Aorta (tissue), 5 donors: ENCODE measurements around the gene WIPF2. TPM values are rescaled to one million over a fixed set of nuclear protein-coding genes. Genes with fewer than 3 reads are reported as not detected.

Experiments used
- ATAC-seq: fragments of 200-7000 bp; cut with Tn5 transposase; one replicate; pipeline ENCODE4 v1.9.1; 2022; ENCODE audit warnings: moderate library complexity; ENCODE audit not compliant: low FRiP score
- DNase-seq, 2 donors: peaks; one replicate each; pipeline ENCODE4 v3.0.0-alpha.2; 2020
- H3K27ac ChIP-seq, 2 donors: one replicate each; pipeline ENCODE4 v1.5.1; 2013; ENCODE audit warnings: low read length in 2 of 2, mild to moderate bottlenecking in 2 of 2, moderate library complexity in 2 of 2, control low read depth in 1 of 2, inconsistent platforms in 1 of 2, low read depth in 1 of 2
- H3K27me3 ChIP-seq, 2 donors: one replicate each; pipeline ENCODE4 v1.6.1; 2013; ENCODE audit warnings: control low read depth in 1 of 2, low read length in 1 of 2, mild to moderate bottlenecking in 1 of 2, moderate library complexity in 1 of 2; ENCODE audit not compliant: insufficient read depth in 2 of 2, control insufficient read depth in 1 of 2
- H3K36me3 ChIP-seq, 2 donors: one replicate each; pipeline ENCODE4 v1.6.1; 2013; ENCODE audit warnings: control low read depth in 1 of 2, low read length in 1 of 2, mild to moderate bottlenecking in 1 of 2; ENCODE audit not compliant: insufficient read depth in 2 of 2, control insufficient read depth in 1 of 2
- H3K4me1 ChIP-seq, 2 donors: one replicate each; pipeline ENCODE4 v1.6.1; 2013; ENCODE audit warnings: low read length in 2 of 2, control low read depth in 1 of 2, mild to moderate bottlenecking in 1 of 2, moderate library complexity in 1 of 2; ENCODE audit not compliant: insufficient read depth in 2 of 2, control insufficient read depth in 1 of 2
- H3K4me3 ChIP-seq, 2 donors: one replicate each; pipeline ENCODE4 v1.5.1; 2013; ENCODE audit warnings: low read length in 2 of 2, control low read depth in 1 of 2, mild to moderate bottlenecking in 1 of 2
- H3K9me3 ChIP-seq: one replicate; pipeline ENCODE4 v1.6.1; 2013; ENCODE audit warnings: mild to moderate bottlenecking, low read length; ENCODE audit not compliant: control insufficient read depth
- WGBS, 2 donors: extraction: QIAGEN DNeasy Blood & Tissue Kit; methylation state at CpG; one replicate each; pipeline ENCODE4 v1.1.7; 2013; 5-methylcytosine and 5-hydroxymethylcytosine counted together
- intact Hi-C, 2 donors: fragments of 100-400 bp; cut with DNase I; formaldehyde crosslinking; loops; one replicate each; pipeline versions ENCODE4 v1.14.2 to v1.15.0; 2022
- polyA plus RNA-seq, 2 donors: library from polyadenylated mRNA; stranded (reverse); fragments of 200-250 nt; gene quantifications; one replicate each; pipeline ENCODE4 v1.2.3, GENCODE V29; 2013
- total RNA-seq, 2 donors: library from RNA; stranded (reverse); fragmentation: NEBNext Ultra II Directional; extraction: Animal tissue kit (Norgen Biotek cat#: 25700); gene quantifications; one replicate each; pipeline ENCODE4 v1.2.1, GENCODE V29; 2021
- donor health status: healthy with polysubstance abuse.
- donor health status: Bipolar disorder and iron deficiency.
- donor health status: DM: no; HTN: no; CAD: no.
- donor health status: DM: no; HTN: no; CAD: no.
- donor health status: DM: yes; HTN: yes; CAD: no.

The WIPF2 gene
- total and polyA plus RNA-seq, 4 donors, result 6.3 to 28.6 (median 18.4) TPM

GRCh38 chr17:40259505-40259904, 40.4 kb downstream of the WIPF2 start:
- no peak overlapping the region for H3K4me3 ChIP-seq
- ATAC-seq, result no peak
- DNase-seq, result no peak
- H3K36me3 ChIP-seq, result peaks cover 0 to 1% of the 10 kb centered on the region in 2 donors
- no peaks in the 10 kb centered on the region for H3K9me3 ChIP-seq
- 92 to 96% methylated on average over 2 of the region's 2 CpGs for whole genome bisulfite sequencing, 2 donors
- no peaks in the 10 kb centered on the region for H3K27me3 ChIP-seq
- no peak overlapping the region for H3K27ac ChIP-seq
- intact Hi-C loops, result no loop called here
- H3K4me1 ChIP-seq, result no peaks in the 10 kb centered on the region

GRCh38 chr17:40260528-40260927, 41.4 kb downstream of the WIPF2 start:
- Histone ChIP-seq H3K4me3 (no peak overlapping the region), H3K27me3 (no peaks in the 10 kb centered on the region), H3K36me3 (peaks cover 1 to 5% of the 10 kb centered on the region in 2 donors), H3K27ac (no peak overlapping the region), H3K4me1 (no peaks in the 10 kb centered on the region), H3K9me3 (no peaks in the 10 kb centered on the region)
- ATAC-seq (peak; percentile 46), DNase-seq (no peak)
- intact Hi-C loops, result no loop called here
- 51 to 53% methylated on average over 7 of the region's 7 CpGs for WGBS, 2 donors

DNA sequence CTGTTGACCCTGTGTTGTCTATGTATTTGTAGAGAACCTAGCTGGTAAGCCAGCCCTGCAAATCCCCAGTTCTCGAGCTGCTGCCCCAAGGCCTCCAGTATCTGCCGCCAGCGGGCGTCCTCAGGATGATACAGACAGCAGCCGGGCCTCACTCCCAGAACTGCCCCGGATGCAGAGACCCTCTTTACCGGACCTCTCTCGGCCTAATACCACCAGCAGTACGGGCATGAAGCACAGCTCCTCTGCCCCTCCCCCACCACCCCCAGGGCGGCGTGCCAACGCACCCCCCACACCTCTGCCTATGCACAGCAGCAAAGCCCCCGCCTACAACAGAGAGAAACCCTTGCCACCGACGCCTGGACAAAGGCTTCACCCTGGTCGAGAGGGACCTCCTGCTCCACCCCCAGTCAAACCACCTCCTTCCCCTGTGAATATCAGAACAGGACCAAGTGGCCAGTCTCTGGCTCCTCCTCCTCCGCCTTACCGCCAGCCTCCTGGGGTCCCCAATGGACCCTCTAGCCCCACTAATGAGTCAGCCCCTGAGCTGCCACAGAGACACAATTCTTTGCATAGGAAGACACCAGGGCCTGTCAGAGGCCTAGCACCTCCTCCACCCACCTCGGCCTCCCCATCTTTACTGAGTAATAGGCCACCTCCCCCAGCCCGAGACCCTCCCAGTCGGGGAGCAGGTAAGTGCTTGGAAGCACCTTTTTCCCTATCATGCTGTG, 45.5 kb downstream of the WIPF2 start:
- ATAC-seq, result no peak
- Histone ChIP-seq H3K27me3 (no peaks in the 10 kb centered on the region), H3K9me3 (no peaks in the 10 kb centered on the region), H3K27ac (no peak overlapping the region), H3K36me3 (peaks cover 5 to 6% of the 10 kb centered on the region in 2 donors), H3K4me1 (no peaks in the 10 kb centered on the region), H3K4me3 (no peak overlapping the region)
- intact Hi-C loops, result no loop called here
- DNase-seq, result no peak
- WGBS, 2 donors, result 78 to 80% methylated on average over 21 of the region's 21 CpGs

DNA sequence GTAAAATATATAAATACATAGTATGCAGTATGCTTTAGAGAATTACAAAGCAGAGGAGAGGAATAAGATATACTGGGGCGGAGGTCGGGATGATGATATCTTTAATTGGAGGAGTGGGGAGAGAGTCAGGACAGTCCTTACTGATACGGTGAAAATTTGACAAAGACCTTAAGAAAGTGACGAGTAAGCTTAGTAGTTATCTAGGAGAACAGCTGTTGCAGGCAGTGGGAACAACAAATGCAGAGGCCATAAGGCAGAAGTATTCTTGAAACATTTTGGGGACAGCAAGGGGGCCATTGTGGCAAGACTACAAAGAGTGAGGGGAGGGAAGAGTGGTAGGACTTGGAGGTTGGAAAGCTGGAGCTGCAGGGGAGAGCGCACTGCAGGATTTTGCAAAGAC, 46.2 kb downstream of the WIPF2 start:
- H3K27me3 ChIP-seq, result no peaks in the 10 kb centered on the region
- H3K9me3 ChIP-seq, result no peaks in the 10 kb centered on the region
- H3K36me3 ChIP-seq, result peaks cover 5 to 6% of the 10 kb centered on the region in 2 donors
- DNase-seq, result no peak
- intact Hi-C loops, result no loop called here
- no peak for ATAC-seq
- no peak overlapping the region for H3K4me3 ChIP-seq
- 86 to 90% methylated on average over 5 of the region's 5 CpGs for WGBS, 2 donors
- no peak overlapping the region for H3K27ac ChIP-seq
- H3K4me1 ChIP-seq, result no peaks in the 10 kb centered on the region

- Histone ChIP-seq H3K27me3 (no peaks in the 10 kb centered on the region), H3K4me1 (no peaks in the 10 kb centered on the region), H3K4me3 (no peak overlapping the region), H3K27ac (no peak overlapping the region), H3K9me3 (no peaks in the 10 kb centered on the region), H3K36me3 (peaks cover 5% of the 10 kb centered on the region in 2 donors)
- no peak for ATAC-seq
- WGBS, 2 donors, result 87 to 92% methylated on average over 6 of the region's 6 CpGs
- intact Hi-C loops, result no loop called here
- DNase-seq, result no peak
Observed at GRCh38 chr17:40266882-40267281, 47.8 kb downstream of the WIPF2 start.

DNA sequence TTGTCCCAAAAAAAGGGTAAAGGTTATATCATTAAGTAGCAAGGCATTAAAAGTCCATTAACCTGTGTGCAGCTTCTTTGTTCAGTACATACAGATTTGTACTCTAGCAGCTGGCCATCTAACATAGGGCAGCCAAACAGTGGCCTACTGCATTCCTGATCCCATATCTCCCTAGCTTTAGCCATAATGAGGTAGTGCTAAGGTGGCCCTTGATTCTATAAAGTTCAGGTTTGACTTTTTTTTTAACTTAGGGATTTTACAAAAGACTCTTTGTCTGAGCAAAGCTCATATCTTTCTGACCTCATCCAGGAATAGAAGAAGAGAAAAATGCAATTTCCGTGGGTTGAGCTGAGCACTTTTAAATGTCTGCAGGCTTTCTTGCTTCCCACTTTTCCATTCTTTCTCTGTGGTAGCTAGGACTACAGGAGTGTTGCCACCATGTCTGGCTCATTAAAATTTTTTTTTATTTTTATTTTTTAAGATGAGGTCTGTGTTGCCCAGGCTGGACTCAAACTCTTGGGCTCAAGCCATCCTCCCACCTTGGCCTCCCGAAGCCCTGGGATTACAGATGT, 49.1 kb downstream of the WIPF2 start:
- H3K9me3 ChIP-seq, result no peaks in the 10 kb centered on the region
- H3K4me1 ChIP-seq, result no peaks in the 10 kb centered on the region
- no peak overlapping the region for H3K27ac ChIP-seq
- H3K36me3 ChIP-seq, result peaks cover 5% of the 10 kb centered on the region in 2 donors
- ATAC-seq, result no peak
- intact Hi-C loops, result no loop called here
- no peak for DNase-seq
- no peaks in the 10 kb centered on the region for H3K27me3 ChIP-seq
- H3K4me3 ChIP-seq, result no peak overlapping the region
- 56 to 87% methylated on average over 2 of the region's 2 CpGs for WGBS, 2 donors

- Histone ChIP-seq H3K9me3 (no peaks in the 10 kb centered on the region), H3K36me3 (peaks cover 2 to 3% of the 10 kb centered on the region in 2 donors), H3K27me3 (no peaks in the 10 kb centered on the region), H3K4me1 (no peaks in the 10 kb centered on the region), H3K4me3 (no peak overlapping the region), H3K27ac (no peak overlapping the region)
- ATAC-seq, result no peak
- WGBS, 2 donors, result 81 to 90% methylated on average over 1 of the region's 1 CpG
- DNase-seq, result no peak
- intact Hi-C loops, result no loop called here
Observed at GRCh38 chr17:40278414-40278813, 59.3 kb downstream of the WIPF2 start.

GRCh38 chr17:40279402-40279801, 60.3 kb downstream of the WIPF2 start:
- WGBS, 2 donors, result 91 to 92% methylated on average over 4 of the region's 4 CpGs
- ATAC-seq (no peak), DNase-seq (no peak)
- Histone ChIP-seq H3K36me3 (peaks cover 2 to 3% of the 10 kb centered on the region in 2 donors), H3K27me3 (no peaks in the 10 kb centered on the region), H3K4me1 (peaks cover 0 to 2% of the 10 kb centered on the region in 2 donors), H3K27ac (no peak overlapping the region), H3K4me3 (no peak overlapping the region), H3K9me3 (no peaks in the 10 kb centered on the region)
- intact Hi-C loops, result no loop called here

- WGBS, 2 donors, result 76% methylated on average over 2 of the region's 2 CpGs
- no peak for ATAC-seq
- DNase-seq, result no peak
- peaks cover 0 to 5% of the 10 kb centered on the region in 2 donors for H3K4me1 ChIP-seq
- H3K36me3 ChIP-seq, result peaks cover 2 to 3% of the 10 kb centered on the region in 2 donors
- no peak overlapping the region for H3K4me3 ChIP-seq
- no peaks in the 10 kb centered on the region for H3K27me3 ChIP-seq
- H3K27ac ChIP-seq, result no peak overlapping the region
- H3K9me3 ChIP-seq, result no peaks in the 10 kb centered on the region
- intact Hi-C loops, result loop anchor here in 1 of 2 donors (10.0 kb wide), 2 partner anchors 177 to 267 kb away; partner anchors contain the start of genes CSF3 and NR1D1
Observed at GRCh38 chr17:40281663-40282062, 62.6 kb downstream of the WIPF2 start.
